Mesothelial cell of epicardium (in vitro differentiated cells): ENCODE data around the gene EPB42. TPM values are rescaled to one million over a fixed set of nuclear protein-coding genes. Genes with fewer than 3 reads are reported as not detected.

ENCODE experiments used
- DNase-seq, 2 experiments: peaks; one replicate each; pipeline ENCODE4 v3.0.0; 2021; ENCODE audit warnings: low spot score in 2 of 2; ENCODE audit not compliant: unreplicated experiment in 2 of 2
- H3K27ac Mint-ChIP-seq: 2 replicates; pipeline ENCODE4 v1.8.0; 2021; ENCODE audit warnings: mixed read lengths
- H3K27me3 Mint-ChIP-seq: 2 replicates; pipeline ENCODE4 v1.8.0; 2021; ENCODE audit warnings: low read depth, mixed read lengths
- H3K36me3 Mint-ChIP-seq: 2 replicates; pipeline ENCODE4 v1.8.0; 2021; ENCODE audit warnings: mixed read lengths
- H3K4me1 Mint-ChIP-seq: 2 replicates; pipeline ENCODE4 v1.8.0; 2021; ENCODE audit warnings: mixed read lengths
- H3K4me3 Mint-ChIP-seq: 2 replicates; pipeline ENCODE4 v1.8.0; 2021; ENCODE audit warnings: mild to moderate bottlenecking, moderate library complexity, mixed read lengths
- H3K9me3 Mint-ChIP-seq: 2 replicates; pipeline ENCODE4 v1.8.0; 2021; ENCODE audit warnings: mixed read lengths
- CTCF ChIP-seq: fragments of 200-600 bp; sonication (generic); IDR thresholded peaks from one replicate; pipeline ENCODE4 v1.5.0; 2021; ENCODE audit warnings: antibody characterized with exemption; ENCODE audit not compliant: unreplicated experiment
- total RNA-seq: library from RNA; stranded (reverse); gene quantifications from 3 replicates; pipeline ENCODE4 v1.2.1, GENCODE V29; 2021

Gene EPB42
- total RNA-seq = 0.13 TPM in 1 of 3 replicates, not detected in the others

- H3K27me3 Mint-ChIP-seq = peaks cover 9% of the 10 kb centered on the region
- no peak within 1 kb of the TSS for H3K4me3 Mint-ChIP-seq
- no peaks in the 10 kb centered on the region for H3K36me3 Mint-ChIP-seq
- H3K27ac Mint-ChIP-seq = no peak within 1 kb of the TSS
- no peak for TF ChIP-seq CTCF
- peaks cover 3% of the 10 kb centered on the region for H3K9me3 Mint-ChIP-seq
- no peak for DNase-seq
- peaks cover 14% of the 10 kb centered on the region for H3K4me1 Mint-ChIP-seq
Measured at GRCh38 chr15:43220991-43221403, at the start of gene EPB42. TSS of gene EPB42 (minus strand) at chr15:43221018. CDS start at chr15:43220825, 193 bp downstream.

DNA sequence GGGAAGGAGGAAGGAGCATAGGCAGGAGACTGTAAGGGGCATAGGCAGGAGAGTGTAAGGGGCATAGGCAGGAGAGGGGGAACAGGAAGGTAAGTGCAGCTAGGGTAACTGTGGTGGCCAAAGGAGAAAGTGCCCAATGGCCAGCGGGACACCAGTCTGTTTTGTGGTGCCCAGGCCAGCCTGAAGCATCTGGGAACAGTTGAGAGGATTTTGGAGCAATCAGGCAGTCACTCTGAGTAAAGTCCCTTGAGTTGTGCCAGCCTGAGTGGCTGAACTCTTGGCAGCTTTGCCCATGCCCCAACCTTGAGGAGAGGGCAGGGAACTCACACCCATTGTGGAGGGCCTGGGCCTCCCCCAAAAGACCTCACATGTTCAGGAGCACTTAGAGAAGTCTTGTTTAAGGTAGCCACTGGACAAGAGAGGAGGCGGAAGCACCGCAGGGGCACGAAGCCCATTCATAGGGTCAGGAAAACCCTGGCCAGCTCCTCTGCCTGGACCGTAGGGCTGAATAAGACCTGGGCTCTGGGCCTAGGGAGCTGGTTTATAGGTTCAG, 49.4 kb upstream of the EPB42 start:
- H3K27me3 Mint-ChIP-seq = peaks cover 62% of the 10 kb centered on the region
- H3K36me3 Mint-ChIP-seq = no peaks in the 10 kb centered on the region
- TF ChIP-seq CTCF = no peak
- H3K4me1 Mint-ChIP-seq = no peaks in the 10 kb centered on the region
- H3K27ac Mint-ChIP-seq = no peak overlapping the region
- peaks cover 8% of the 10 kb centered on the region for H3K9me3 Mint-ChIP-seq
- no peak overlapping the region for H3K4me3 Mint-ChIP-seq
- DNase-seq = no peak

GRCh38 chr15:43268111-43269105, 47.6 kb upstream of the EPB42 start:
- no peak overlapping the region for H3K4me3 Mint-ChIP-seq
- peaks cover 74% of the 10 kb centered on the region for H3K27me3 Mint-ChIP-seq
- TF ChIP-seq CTCF = no peak

GRCh38 chr15:43267439-43267838, 46.6 kb upstream of the EPB42 start:
- H3K36me3 Mint-ChIP-seq = no peaks in the 10 kb centered on the region
- no peak overlapping the region for H3K4me3 Mint-ChIP-seq
- peaks cover 7% of the 10 kb centered on the region for H3K9me3 Mint-ChIP-seq
- peaks cover 81% of the 10 kb centered on the region for H3K27me3 Mint-ChIP-seq
- H3K4me1 Mint-ChIP-seq = no peaks in the 10 kb centered on the region
- H3K27ac Mint-ChIP-seq = no peak overlapping the region
- DNase-seq = no peak
- no peak for TF ChIP-seq CTCF

More at GRCh38 chr15:43268111-43269105, 47.6 kb upstream of the EPB42 start:
- DNase-seq = no peak
- H3K9me3 Mint-ChIP-seq = peaks cover 8% of the 10 kb centered on the region
- no peak overlapping the region for H3K27ac Mint-ChIP-seq
- H3K4me1 Mint-ChIP-seq = no peaks in the 10 kb centered on the region
- H3K36me3 Mint-ChIP-seq = no peaks in the 10 kb centered on the region

DNA sequence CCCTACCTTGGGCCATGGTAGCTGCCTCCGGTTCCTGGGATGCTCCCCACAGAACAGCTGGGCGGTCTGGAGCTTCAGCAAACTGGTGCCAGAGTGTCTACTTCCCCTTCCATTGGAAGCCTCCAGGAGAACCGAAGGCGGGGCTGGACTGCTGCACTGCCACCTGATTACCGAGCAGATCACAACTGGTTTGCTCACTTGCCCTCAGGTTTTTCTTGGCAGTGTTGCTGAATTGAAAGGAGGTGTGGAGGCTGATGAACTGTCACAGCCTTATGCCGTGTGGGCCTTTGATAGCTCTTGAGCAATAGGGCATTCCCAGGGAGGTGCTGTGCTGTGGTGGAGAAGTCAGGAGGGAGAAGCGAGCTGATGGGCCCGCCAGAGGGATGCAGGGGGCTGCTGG, 46.0 kb upstream of the EPB42 start, which contains the start of gene TGM5:
Gene TGM5, minus strand, starts transcription at position 95 of the 400 bp plus-strand sequence. Its CDS starts 79 bp downstream, at position 16.
- no peak for DNase-seq
- no peaks in the 10 kb centered on the region for H3K36me3 Mint-ChIP-seq
- H3K9me3 Mint-ChIP-seq = peaks cover under 1% of the 10 kb centered on the region
- no peak within 1 kb of the TSS for H3K4me3 Mint-ChIP-seq
- H3K4me1 Mint-ChIP-seq = no peaks in the 10 kb centered on the region
- no peak within 1 kb of the TSS for H3K27ac Mint-ChIP-seq
- TF ChIP-seq CTCF = no peak
- H3K27me3 Mint-ChIP-seq = peaks cover 82% of the 10 kb centered on the region
